NCI-H460 (cell line): ENCODE measurements around the gene ALG12. TPM values are rescaled to one million over a fixed set of nuclear protein-coding genes. Genes with fewer than 3 reads are reported as not detected.

Source experiments
- DNase-seq: peaks from one replicate; pipeline ENCODE4 v3.0.0-alpha.2; 2016; ENCODE audit warnings: low read depth; ENCODE audit errors: extremely low read depth
- polyA plus RNA-seq: library from polyadenylated mRNA; depleted of rRNA; stranded (reverse); fragments of >200 nt; gene quantifications from 2 replicates; pipeline ENCODE4 v1.2.3, GENCODE V29; 2014; cell fraction: nucleus; rRNA removed
- total RNA-seq: library from RNA; depleted of rRNA; stranded (reverse); fragments of >200 nt; shearing (Covaris generic); gene quantifications from 2 replicates; pipeline ENCODE4 v1.2.3, GENCODE V29; 2014; rRNA removed

ALG12 gene
- 10.7 and 12.9 TPM in 2 replicates for total RNA-seq
- 21.0 and 24.1 TPM in 2 replicates for polyA plus RNA-seq

DNA sequence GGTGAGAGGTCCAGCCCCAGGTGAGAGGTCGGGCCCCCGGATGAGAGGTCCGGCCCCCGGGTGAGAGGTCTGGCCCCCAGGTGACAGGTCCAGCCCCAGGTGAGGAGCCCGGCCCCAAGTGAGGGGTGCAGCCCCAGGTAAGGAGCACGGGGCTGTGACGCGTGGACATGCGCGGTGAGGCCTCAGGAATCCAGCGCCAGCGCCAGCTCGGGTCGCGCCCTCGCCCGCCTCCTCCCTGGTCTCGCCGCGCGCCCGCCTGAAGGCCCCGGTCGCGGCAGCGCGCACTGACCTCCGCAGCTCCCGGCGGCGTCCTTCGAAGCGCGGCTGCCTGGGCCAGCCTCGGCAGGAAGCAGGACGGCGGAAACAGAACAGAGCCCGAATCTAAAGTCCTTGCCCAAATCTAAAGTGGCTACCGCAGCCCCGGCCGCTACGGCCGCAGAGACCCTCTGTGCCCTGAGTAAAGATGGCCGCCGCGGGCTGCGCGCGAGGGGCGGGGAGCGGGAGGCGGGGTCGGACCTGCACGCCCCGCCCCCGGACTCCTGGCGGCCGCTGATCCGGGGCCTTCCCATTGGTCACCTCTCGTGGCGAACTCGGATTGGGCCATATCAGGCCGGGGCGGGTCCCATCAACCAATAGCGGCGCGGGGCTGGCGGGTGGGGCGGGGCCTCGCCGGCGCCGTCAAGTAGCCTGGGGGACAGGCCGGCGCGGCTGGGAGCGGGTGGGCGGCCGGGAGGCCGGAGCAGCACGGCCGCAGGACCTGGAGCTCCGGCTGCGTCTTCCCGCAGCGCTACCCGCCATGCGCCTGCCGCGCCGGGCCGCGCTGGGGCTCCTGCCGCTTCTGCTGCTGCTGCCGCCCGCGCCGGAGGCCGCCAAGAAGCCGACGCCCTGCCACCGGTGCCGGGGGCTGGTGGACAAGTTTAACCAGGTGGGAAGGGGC is at the start of gene ALG12, which contains the start of gene CRELD2:
Gene ALG12, minus strand, starts transcription at position 465 of the 937 bp plus-strand sequence. CDS start 4,673 bp downstream, outside the sequence.
Gene CRELD2, plus strand, starts transcription at position 661 of the 937 bp plus-strand sequence. Its CDS starts 136 bp downstream, at position 797.
- DNase-seq: peak; percentile 90

DNA sequence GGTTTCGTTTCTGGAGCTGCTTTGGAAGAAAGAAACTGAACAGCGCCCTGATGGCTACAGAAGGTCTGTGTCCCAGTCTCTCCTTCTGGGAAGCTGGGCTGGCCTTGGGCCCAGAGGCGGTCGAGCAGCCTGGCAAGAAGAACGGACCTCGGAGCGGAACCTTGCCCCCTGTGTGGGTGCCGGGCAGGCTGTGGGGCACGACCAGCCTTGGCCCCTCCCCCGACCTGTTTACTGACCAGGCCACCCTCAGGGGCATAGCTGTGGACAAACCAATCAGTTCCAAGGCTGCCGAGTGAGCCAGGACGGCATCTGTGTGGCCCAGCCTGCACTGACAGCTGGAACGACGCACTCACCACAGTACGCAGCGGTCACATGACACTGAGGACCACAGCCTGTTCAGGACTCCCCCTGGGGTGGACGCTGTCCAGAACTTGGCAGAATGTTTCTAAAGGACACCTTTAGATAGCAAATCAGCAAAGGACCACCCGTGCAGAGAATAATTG is 49.5 kb upstream of the ALG12 start:
- no peak for DNase-seq

DNA sequence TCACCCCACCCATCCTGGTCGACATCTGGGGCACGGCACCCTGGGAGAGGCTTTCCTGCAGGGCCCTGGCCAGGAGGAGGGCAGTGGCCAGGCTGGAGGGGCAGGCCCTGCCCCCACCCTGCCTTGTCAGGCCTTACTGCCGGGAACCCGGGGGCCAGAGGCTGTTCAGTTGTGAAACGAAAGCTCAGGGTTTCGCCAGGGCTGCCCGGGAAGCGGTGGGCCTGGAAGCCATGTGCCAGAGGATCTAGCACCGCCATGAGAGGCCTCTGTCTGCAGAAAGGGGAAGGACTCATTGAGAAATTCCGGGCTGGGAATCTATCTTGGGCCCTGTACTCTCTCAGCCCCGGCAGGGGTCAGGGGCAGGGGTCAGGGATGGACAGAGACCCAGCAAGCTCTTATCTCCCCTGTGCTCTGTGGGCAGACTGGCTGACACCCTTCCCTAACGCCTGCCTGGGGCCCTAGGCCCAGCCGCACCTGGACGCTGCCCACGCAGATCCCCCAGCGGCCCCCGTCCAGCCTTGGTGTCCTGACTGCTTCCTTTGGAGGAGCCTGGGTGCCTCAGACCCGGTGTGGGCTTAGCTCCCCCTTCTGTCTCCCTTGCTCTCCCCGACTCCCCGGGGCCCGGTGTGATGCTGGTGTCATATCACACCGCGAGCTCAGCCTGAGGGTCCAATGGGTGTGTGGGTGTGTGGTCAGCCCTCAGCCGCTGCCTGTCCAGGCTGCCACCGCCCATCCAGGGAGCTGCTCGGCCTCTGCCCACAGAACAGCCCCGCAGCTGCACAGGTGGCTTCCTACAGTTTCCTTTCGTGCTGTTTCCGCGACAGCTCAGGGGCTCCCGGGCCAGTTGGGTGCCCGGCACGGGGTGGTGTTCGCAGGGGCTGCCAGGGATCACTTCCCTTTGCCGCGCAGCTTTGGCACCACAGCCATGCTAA is 48.8 kb upstream of the ALG12 start:
- no peak for DNase-seq

DNA sequence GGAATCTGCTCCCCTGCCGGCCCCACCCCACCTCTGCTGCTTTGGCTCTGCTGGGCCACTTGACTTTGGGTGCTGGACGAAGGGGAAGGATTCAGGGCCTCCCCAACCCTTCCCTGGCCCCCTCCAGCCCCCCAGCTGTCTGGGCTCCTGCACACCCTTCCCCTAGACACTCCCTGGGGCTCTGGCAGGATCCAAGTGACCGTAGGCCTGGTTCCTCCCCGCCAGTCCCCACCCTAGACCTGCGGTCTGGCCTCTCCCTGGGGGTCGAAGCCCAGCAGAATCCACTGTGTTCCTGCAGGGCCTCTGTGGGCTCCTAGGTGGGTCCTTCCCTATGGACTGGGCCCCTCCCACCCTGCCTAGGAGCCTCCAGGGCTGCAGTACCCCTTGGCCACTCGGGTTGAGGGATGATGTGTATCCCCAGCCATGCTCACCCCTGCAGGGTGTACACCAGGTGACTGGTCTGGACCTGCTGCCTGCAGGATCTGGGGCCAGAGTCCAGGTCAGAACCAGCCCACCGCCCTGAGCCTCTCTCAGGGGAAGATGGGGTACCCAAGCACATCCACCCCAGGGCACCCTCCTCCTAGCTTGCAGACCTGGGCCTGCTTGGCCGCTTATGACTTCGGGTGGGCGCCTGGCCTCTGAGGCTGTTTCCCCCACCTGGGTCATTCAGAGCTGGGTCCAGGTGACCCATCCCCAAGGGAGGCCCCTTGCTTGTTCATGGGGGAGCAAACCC is 48.0 kb upstream of the ALG12 start:
- DNase-seq: no peak

DNA sequence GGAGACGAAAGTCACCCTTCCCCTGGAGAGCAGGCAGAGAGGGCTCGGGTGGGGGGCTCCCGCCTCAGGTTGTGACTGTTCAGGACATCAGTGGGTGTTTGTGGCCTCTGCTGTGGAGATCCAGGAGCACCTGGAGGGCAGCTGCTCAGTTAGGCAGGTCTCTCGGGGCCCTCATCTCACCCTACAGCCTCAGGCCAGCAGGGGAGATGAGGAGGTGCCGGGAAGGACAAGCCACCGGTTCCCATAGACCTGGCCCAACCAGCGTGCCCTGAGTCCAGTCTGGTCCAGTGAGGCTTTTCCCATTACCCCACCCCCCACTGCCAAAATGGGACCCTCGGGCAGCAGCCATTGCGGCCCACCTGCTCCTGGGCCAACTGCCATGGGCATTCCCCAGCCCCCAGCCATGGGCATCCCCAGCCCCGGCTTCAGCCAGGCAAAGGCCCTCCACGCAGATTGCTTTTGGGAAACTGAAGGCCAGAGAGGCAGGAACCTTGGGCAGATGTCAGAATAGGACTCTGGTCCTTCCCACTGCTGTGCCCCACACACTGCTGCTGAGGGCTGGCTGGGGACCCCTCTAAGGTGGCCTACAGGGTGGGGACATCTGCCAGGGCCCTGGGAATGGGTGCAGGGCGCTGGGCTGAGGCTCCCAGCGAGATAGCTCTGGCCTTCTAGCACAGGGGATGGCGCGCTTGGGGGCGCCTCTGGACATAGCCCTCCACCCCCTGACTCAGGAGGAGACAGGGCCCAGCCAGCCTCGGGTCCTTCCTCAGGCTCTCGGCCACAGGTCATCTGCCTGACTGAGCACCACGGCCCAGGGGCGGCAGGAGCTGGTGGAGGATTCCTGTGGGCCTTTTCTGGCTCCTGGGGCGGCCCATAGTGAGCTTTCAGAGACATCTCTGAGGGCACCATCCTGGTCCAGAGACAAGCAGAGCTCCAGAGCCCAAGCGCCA is 47.1 kb upstream of the ALG12 start:
- no peak for DNase-seq

DNA sequence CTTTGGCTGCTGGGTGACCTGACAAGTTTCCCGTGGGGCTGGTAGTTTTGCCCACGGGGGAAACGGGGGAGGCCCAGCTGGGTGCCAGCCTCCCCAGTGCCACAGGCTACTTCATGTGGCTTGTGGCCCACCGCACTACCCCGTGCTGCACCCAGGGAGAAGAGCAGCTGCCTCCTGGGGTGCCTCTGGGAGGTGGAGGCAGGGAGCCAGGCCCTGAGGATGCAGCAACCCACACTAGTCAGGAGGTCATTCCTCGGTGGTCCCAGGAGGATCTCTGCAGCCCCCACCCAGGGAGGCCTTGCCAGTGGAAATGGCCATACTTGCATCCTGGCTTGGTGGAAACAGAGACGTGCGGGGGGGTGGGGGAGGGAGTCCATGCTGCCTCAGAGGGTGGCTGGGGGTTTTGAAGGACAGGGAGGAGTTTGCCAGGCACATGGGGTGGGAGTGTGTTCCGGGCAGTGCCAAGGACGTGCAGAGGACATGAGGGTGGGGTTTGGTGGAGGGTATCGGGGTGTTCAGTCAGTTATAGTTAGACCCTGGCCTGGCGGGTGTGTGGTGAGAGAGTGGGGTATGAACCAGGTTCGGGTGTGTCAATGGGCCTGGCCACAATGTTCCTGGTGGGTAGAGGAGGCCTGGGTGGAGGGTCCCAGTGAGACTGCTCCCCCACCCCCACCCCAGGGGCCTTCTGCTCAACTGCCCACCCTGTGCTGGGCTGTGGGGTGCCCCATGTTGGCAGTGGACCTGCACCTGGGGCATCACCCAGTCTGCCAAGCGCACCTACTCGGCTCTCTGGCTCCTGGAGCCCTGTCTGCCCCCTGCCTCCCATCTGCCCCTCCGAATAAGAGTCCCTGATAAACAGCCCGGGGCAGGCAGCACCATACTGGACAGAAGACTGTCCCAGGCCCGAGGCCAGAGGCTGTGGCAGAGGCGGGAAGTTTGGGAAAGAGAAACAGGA is 46.2 kb upstream of the ALG12 start:
- no peak for DNase-seq

DNA sequence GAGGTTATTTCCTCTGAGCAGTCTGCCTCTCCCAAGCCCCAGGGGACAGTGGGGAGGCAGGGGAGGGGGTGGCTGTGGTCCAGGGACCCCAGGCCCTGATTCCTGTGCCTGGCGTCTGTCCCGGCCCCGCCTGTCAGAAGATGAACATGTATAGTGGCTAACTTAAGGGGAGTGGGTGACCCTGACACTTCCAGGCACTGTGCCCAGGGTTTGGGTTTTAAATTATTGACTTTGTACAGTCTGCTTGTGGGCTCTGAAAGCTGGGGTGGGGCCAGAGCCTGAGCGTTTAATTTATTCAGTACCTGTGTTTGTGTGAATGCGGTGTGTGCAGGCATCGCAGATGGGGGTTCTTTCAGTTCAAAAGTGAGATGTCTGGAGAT is 45.4 kb upstream of the ALG12 start:
- DNase-seq: no peak

DNA sequence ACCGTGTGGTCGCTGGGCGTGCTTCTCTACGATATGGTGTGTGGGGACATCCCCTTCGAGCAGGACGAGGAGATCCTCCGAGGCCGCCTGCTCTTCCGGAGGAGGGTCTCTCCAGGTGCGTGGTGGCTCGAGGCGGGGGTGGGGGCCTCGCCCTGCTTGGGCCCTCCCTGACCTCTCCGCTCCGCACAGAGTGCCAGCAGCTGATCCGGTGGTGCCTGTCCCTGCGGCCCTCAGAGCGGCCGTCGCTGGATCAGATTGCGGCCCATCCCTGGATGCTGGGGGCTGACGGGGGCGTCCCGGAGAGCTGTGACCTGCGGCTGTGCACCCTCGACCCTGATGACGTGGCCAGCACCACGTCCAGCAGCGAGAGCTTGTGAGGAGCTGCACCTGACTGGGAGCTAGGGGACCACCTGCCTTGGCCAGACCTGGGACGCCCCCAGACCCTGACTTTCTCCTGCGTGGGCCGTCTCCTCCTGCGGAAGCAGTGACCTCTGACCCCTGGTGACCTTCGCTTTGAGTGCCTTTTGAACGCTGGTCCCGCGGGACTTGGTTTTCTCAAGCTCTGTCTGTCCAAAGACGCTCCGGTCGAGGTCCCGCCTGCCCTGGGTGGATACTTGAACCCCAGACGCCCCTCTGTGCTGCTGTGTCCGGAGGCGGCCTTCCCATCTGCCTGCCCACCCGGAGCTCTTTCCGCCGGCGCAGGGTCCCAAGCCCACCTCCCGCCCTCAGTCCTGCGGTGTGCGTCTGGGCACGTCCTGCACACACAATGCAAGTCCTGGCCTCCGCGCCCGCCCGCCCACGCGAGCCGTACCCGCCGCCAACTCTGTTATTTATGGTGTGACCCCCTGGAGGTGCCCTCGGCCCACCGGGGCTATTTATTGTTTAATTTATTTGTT is 44.8 kb upstream of the ALG12 start:
- DNase-seq: no peak

DNA sequence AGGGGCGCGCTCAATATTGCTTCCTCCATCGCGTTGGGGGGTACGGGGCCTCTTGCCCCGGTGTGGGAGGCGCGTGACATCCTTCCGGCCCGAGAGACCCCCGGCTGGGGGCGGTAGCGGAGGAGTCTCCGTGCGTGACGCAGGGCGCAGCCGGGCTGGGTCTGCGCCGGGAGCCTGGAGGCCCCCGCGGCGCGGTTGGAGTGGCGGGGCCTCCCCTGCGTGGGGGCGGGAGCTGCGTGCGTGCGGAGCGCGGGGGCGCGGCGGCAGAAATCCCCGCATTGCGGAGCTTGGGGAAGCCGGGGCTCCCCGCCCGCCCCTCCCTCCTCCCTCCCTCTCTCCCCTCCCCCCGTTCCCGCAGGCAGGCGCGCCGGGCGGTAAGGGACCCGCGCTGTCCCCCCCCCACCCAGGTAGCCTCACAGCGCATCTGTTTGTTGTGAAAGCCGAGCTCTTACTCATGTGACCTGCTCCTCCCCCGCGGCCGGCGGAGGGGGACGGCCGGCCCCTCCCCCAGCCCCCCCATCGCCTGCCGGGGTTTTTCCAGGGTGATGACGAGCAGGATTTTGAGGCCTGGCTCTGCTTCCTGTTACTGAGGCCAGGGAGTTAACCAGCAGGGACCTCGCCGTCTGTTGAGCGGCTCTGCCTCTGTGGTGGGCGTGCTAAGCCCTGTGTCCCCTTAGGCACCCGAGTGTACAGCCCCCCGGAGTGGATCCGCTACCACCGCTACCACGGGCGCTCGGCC is 43.9 kb upstream of the ALG12 start:
- peak; percentile 61 for DNase-seq

DNA sequence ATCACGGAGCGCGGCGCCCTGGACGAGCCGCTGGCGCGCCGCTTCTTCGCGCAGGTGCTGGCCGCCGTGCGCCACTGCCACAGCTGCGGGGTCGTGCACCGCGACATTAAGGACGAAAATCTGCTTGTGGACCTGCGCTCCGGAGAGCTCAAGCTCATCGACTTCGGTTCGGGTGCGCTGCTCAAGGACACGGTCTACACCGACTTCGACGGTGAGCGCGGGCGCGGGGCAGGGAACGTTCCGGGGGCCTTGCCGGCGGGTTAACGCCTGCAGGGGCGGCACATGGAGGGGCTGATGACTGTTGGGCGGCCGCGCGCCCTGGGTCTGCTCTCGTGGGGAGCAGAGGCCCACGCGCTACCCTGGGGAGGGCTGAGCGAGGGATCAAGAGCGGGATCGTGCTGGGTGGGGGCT is 43.4 kb upstream of the ALG12 start:
- no peak for DNase-seq

DNA sequence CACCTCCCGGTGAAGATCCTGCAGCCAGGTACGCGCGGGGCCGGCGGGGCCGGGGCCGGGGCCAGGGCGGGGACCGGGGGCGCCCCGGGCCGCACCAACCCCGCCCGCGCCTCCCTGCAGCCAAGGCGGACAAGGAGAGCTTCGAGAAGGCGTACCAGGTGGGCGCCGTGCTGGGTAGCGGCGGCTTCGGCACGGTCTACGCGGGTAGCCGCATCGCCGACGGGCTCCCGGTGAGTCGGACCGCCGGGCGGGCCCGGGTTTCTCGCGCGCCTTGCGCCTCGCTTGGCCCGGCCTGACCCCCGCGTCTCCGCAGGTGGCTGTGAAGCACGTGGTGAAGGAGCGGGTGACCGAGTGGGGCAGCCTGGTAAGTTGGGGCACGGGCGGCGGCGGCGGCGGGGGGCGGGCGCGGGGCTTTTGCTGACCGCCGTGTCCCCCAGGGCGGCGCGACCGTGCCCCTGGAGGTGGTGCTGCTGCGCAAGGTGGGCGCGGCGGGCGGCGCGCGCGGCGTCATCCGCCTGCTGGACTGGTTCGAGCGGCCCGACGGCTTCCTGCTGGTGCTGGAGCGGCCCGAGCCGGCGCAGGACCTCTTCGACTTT is 42.9 kb upstream of the ALG12 start:
- DNase-seq: no peak

DNA sequence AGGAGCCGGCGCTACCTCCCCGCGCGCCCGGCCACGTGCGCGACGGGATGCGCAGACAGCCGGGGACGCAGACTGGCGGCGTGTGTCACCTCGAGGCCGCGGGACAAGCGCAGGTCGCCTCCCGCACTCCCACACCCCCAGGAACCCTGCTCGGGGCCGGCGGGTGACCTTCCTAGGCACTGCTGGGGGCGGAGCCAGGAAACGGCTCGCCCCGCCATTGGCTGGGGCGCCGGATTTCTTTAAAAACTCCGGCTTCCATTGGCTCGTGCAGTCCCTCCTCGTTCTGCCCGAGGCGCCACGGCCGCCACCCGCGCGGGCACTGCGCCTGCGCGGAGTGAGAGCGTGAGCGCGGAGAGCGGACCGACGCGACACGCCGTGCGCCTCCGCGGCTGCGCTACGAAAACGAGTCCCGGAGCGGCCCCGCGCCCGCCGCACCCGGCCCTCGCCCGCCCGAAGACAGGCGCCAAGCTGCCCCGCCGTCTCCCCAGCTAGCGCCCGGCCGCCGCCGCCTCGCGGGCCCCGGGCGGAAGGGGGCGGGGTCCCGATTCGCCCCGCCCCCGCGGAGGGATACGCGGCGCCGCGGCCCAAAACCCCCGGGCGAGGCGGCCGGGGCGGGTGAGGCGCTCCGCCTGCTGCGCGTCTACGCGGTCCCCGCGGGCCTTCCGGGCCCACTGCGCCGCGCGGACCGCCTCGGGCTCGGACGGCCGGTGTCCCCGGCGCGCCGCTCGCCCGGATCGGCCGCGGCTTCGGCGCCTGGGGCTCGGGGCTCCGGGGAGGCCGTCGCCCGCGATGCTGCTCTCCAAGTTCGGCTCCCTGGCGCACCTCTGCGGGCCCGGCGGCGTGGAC is 42.1 kb upstream of the ALG12 start, which contains the start of gene PIM3:
Gene PIM3, plus strand, starts transcription at position 614 of the 846 bp plus-strand sequence. Its CDS starts 176 bp downstream, at position 790.
- peak; percentile 91 for DNase-seq

DNA sequence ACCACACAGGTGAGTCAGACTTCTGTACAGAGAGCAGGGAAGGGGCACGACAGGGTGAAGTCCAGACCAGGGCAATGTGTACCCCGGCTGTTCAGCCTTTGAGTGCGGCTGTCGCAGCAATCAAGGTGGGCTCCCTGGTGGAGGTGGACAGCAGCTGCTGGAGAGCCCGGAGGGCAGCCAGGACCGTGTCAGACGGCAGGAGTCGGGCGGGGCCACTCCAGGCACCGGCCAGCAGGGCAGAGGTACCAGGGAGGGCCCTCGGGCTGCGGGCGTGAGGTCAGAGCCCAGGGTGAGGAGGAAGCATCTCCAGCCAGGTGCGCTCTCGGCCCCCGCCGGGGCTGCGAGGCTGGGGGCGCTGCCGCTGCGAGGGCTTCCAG is 41.5 kb upstream of the ALG12 start:
- DNase-seq: no peak

DNA sequence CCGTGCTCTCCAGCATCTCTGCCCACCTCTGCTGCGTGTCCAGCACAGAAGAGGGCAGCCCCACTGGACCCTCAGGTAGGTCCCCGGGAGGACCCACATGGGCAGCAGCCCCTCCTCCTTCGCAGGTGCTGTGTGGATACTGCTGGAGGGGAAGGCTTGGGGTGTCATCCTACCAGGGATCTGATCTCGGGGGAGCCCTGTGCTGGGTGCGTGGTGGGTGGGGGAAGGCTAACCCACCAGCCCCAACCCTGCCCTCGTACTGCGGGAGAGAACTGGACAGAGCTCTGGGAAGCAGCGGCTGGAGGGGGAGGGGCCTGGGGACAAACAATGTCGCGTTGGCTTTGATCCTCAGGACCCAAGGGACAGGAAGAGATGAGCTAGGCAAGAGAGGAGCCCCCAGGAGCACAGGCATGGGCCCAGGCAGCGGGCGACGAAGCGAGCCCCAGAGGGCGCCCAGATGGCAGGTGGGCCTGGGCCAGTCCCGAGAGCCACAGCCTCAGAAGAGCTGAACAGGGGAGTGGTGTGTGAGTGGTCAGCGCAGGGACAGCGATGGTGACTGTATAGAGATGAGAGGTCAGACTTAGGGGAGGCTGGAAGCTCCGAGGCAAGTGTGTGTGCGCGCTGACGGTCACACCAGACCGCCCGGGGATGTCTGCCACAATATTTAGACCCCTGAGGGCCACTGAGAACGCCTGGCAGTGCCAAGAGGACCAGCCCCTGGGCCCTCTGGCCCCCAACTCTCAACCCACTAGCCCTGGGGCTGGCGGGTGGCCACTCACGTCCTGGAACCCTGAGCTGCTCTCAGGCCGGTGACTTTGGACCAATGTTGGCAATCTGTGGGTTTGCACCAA is 40.9 kb upstream of the ALG12 start:
- DNase-seq: no peak
